UCSD-AML1 (cell line): ENCODE data around the gene APBB2.

Experiments
- DNase-seq: peaks from one replicate; lab custom pipeline; 2025; ENCODE audit not compliant: unreplicated experiment; lab: John Stamatoyannopoulos, UW

Gene APBB2

DNA sequence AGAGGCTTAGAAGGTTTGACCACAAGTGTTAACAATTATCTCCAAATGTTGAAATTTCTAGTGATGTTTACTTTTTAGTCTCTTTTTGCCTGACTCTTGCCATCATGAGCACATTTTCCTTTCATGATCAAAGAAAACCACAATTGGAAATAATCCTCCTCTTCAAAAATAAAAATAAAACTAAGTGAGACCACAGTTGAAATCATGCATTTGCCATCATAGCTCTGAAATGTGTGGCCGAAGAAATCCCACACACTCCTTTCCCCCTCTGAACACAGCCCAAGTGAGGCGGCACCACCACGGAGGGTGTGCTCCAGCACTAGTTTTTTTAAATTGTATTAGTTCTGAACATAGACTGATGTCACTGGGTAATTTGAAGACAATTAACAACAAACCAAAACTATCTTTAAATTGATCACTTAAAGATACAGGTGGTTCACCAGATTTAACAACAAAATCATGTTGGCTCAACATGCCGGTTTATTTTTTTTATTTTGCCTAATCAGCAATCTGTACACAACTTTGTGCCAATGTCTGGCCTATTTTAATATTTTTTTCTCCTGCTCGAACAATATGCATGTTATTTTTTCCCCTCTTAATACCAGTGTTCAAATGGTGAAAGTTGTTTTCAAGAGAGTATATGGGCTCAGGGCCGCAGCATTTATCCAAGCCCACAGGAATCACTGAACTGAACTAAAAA lies 17.6 kb downstream of the APBB2 start:
- no peak for DNase-seq

DNA sequence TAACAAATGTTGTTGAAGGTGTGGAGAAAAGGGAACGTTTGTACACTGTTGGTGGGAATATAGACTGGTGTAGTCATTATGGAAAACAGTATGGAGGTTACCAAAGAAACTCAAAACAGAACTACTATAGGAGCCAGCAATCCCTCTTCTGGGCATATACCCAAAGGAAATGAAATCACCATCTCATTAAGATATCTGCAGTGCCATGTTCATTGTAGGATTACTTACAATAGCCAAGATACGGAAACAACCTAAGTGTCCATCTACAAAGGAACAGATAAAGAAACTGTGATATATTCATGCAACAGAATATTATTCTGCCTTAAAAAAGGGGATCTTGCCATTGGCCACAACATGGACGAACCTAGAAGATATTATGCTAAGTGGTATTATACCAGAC lies 22.2 kb downstream of the APBB2 start:
- no peak for DNase-seq

DNA sequence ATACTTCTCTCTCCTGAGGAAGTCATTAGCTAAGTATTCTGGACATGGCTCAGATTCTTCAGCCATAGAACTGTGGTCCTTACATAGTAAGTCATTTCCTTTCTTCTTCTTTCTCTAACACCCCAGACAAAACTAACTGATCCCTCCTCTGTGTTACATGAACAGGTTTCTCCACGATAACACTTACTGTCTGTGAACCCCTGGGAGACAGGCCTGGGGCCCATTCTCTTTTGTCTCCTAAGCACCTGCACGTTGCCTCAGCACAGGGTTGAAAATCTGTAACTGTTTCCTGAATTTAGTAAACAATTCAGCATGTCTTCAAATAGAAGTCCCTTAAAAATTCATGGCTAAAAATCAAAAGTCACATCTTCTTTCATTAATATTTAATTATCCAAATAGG lies 24.7 kb downstream of the APBB2 start:
- no peak for DNase-seq

DNA sequence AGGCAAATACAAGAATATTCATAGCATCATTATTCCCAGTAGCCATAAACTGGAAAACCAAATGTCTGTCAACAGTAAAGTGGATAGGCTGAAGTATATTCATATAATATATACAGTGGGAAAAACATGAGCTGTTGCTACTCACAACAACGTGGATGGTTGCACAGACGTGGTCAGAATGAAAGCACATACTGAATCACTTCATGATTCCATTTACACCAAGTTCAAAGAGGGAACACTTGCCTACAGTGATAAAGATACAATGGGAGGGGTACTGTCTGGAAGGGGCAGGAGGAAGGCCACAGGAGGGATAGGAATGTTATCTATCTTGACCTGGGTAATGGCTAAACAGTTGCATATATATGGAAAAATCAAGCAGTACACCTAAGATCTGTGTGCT lies 25.3 kb downstream of the APBB2 start:
- no peak for DNase-seq

DNA sequence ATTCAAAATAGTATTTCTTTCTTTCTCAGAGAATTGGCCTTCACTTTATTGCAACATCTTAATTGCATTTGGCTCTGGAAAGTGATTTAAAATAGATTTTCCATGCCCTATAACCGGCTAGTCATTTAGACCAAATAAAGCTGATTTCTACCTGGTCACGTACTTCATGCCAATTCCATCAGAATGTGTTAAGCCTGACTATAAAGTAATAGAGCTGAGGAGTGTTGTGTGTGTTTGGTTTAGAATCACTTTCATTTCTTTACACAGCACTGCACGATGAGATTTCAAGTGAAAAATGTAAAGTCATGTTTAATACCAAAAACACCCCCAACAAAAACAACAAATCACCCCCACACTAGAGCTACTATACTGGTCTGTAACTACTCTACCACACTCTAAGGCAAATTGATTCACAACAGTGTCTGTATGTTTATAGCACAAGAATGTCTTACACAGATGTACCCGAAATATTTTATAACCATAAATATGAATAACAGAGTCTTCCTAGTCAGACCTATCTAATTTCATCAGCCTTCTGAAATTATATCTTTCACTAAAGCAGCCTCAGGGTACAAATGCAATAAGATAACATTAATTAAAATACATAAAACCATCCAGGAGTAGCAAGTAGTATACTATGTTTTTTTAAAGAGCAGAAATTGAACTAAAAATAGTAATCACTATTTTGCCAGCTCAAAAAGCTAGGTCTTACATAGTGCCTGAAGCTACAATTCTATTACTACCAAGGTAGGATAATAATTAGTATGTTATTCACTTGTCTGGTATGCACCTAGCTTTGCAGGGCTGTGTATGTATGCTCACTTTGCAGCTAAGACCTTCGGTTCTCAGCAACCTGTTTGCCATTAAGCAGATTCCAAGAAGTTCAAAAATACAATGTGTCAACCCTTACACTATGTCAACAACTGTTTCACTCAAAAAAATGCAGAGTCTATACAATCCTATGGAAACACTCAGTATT lies 28.4 kb downstream of the APBB2 start:
- no peak for DNase-seq

DNA sequence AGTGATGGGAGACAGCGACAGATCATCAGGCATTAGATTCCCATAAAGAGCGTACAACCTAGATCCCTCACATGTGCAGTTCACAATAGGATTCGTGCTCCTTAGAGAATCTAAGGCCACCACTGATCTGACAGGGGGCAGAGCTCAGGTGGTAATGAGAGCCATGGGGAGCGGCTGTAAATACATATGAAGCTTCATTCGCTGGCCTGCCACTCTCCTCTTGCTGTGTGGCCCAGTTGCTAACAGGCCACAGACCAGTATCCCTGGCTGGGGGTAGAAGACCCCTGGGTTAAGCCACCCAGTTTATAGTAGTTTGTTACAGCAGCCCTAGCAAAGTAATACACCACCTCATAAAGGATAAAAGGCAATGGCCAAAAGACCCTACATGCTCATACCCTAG lies 30.3 kb downstream of the APBB2 start:
- DNase-seq: no peak

DNA sequence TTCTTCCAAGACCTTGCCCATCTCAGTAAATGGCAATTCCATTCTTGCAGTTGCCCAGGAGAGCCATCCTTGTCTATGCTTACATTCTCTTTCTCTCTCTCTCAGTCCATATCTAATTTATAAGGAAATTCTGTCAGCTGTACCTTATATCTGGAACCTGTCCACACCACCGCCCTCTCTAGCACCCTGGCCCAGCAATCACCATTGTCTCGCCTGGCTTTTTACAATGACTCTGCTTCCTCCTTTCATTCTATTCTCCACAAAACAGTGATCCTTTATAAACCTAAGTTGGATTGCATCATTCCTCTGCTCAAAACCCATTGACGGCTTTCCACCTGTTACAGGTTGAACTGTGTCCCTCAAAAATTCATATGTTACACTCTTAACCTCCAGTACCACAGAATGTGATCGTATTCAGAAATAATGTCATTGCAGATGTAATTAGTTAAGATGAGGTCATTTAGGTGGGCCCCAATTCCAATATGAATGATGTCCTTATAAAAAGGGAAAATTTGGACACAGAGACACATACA lies 31.3 kb downstream of the APBB2 start:
- no peak for DNase-seq

DNA sequence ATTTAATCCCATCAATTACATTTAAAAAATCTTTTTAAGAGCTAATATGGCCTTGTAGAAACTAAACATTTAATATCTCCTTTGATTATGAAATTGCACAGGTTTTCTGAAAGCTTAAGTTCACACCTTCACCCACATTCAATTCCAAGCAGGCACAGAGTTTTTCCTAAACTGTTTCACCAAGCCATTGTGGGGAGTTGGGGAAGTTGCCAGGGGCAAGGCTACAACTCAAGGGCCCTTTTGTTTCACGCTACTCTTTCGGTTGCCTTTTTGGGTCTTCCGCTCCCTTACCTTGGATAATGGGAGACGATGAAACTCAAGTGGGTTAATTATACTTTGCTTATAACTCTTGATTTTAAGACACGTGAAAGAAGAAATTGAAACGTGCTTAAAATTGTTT lies 33.3 kb downstream of the APBB2 start:
- no peak for DNase-seq

DNA sequence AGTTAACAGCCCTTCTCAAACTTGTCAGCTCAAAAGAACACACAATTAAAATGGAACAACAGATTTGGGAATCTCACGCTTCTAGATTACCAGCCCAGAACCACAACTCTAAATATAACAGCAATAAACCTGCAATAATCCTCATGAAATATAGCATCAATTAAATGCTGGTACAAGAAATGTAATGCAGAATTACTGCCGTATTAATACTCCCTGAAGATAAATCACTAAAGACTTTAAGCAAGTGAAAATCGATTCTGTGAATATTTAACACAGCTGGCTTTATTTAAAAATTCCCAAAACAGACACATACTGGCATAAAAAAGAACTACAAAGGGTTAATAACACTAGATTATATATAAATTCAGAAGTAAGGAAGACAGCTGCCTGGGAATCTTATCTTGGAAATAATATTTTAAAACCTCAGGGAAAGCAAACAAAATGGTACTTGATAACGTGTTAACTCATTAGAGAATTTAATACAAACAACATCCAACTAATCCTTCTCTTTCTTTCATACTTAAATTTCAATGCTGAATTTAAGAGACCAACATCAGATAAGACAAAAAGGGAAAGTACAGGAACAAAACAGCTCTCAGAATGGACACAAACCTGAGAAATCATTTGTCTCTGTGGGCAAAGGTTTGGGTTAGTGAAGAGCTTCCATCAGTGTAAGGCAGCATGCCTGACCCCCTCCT lies 34.7 kb downstream of the APBB2 start:
- no peak for DNase-seq

DNA sequence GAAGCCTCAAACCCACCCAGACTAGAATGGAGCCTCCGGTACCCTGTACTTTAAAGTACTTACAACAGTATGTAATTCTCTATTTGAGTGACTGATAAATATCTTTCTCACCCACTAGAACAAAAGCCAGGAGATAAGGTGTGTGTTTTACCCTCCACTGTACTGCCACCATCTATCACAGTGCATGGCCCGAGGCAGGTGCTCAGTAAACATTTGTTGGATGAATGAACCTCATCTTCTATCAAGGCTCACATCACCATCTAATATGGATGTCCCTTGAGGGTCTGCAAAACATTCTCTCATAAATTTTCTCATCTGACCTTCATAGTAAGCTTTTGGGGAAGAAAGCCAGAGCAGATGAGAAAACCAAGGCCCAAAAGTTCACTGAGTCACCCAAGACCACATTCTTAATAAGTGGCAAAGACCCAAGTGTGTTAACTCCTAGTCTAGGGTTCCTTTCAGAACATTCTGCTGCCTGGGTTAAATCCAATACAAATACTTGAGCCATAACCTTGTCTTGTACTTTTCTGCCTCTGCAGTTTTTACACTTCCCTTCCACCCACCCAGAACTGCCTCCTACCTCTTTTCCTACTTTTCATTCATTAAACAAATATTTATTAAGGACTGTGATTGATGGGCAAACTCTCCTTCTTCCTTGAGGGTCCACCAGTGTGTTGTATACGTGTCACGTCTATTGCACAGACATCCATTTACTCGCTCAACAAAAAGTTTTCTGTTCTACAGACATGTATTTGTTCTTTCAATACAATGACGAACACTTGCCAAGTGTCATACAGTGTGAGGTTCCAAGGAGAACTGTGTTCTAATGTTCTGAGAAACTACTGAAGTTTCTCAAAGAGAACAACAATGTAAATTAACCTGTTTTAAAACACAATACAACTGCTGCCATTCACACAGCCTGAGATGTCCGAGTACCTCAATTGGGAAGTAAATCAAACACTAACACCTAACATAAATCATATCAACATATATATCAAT lies 35.7 kb downstream of the APBB2 start:
- DNase-seq: no peak

DNA sequence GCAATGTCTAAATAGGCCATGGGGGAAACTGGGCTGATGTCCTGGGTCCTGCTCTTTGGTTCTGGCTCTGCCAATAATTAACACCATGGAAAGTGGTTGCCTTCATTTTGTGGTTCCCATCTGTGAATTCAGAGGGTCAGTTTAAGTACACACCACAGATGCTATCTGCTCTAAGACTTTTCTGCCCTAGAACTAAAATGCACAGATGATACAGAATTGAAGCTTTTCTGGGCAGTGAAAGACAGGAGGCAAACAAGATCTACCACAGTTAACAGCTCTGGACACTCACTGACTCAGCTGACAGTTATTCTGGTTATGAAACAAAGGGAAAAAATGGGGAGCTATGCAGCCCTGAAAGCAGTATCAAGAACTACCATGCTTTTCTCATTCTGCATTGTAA lies 37.3 kb downstream of the APBB2 start:
- DNase-seq: no peak

DNA sequence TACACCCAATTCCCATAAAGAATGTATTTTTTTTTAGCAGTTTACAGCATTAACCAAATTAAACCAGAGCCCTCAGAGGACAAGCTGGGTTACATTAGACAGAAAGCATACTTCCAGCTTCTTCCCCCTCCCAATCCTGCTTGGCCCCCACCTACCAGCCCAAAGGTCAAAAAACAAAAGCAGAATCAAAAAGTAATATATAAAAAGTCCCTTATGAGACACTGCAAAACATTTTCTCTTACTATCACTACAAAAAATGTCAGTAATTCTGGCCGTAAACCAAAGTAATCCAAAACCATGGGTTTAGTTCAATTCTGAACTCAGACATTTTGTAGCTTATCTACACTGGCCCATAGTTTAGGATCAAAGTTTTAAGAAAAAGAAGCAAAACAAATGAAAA lies 38.0 kb downstream of the APBB2 start:
- DNase-seq: no peak

DNA sequence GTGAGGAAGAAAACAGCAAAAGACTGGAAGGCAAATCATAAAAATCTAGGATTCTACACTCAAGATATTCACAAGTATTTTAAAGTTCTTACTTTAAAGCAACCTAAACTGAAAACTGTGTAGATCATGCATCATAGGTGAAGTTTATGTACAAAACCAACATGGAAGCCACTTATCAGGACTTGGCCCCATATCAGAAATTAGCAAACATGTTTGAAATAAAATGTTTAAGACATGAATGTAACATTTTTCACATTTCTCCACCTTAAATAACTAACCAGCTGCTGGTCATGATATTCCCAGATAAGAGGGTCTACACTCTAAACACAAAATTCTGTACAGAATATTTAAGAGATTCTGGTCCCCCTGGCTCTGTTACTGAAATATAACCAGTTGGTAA lies 38.5 kb downstream of the APBB2 start:
- no peak for DNase-seq

DNA sequence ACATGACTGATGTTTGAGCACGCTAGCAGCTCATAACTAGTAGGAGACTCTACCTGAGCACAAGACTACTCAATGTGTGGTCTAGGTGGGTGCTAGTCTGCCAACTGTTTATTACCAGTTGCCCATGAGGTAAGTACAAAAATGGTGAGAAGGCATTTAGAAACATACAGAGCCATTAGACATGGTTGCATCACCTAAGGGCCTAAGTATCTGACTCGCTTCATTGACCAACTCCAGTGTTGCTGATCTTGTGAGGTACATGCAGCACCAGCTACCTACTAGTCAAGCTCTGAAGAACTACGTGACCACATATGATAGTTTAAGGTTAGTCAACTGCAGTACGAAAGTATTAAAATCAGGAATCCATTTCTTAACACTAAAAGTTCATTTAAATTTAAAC lies 39.9 kb downstream of the APBB2 start:
- DNase-seq: no peak

DNA sequence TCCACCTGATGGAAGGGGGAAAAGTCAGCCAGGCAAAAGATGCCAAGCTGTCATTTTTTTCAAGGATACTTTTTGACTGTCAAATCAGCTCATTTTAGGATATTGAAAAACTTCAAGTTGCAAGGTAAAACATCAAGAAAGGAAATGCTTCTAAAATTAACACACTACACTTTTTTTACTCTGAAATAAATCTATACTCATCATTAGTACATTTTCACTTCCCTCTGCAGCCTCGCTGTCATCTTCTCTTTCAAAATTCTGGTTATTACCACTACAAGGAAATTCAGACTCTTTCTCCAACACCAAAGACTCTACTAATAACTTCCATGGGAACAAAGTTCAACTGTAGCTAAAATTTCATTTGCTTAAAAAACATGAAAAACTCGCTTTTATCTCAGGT lies 41.6 kb downstream of the APBB2 start:
- no peak for DNase-seq

DNA sequence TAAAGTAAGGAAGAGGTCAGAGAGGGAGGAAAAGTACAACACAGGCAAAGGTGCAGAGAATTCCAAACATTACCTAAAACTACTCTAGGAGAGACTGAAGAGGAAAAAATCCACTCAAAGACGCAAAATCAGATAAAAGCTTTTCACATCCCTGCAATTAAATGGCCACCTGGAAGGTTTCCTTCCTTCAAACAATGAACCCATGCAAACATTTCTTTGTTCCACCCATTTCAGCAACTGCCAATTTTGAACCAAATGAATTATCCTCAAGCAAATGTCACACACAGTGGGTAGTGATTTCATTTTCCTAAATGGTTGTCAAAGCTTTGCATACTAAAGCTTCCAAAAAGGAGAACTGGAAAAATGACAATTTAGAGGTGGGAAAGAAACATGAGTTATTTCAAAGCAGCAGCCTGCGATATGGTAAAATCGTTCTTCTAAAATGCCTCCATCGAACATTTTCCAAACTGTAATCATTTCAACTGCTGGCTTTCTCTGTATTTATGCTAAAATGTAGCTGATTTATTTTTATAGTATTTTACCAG lies 45.0 kb downstream of the APBB2 start:
- DNase-seq: no peak

DNA sequence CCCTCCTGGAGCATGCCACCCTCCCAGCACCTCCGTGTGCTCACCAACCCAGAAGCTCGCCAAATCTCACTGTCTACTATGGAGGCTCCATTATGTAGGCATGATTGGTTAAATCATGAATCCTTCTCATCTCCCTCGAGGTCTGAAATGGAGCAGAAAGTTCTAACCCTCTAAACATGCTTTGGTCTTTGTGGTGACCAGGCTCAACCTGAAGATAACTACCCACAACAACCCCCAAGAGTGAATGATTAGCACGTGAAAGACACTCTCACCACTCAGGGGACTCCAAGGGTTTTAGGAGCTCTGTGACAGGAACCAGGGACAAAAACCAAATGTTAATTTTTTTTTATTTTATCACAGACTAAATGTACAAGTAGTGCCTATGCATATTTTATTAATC lies 47.2 kb downstream of the APBB2 start:
- no peak for DNase-seq

DNA sequence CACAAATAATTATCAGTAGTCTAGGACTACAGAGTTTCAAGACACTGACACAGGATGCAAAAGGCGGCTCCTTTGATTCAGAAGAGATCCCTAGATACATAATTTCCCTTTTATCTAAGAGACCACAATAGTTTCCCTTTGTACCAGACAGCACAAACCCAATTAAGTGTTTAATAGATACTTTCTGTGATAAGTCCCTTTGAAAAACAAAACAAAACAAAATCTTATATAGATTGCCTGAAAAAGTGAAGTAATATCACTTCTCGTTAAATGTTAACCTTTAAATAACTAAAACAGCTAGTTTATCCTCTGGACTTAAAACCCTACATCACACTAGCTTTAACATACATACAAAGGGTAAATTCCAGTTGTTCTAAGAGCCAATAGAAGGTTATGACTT lies 49.9 kb downstream of the APBB2 start:
- DNase-seq: no peak

DNA sequence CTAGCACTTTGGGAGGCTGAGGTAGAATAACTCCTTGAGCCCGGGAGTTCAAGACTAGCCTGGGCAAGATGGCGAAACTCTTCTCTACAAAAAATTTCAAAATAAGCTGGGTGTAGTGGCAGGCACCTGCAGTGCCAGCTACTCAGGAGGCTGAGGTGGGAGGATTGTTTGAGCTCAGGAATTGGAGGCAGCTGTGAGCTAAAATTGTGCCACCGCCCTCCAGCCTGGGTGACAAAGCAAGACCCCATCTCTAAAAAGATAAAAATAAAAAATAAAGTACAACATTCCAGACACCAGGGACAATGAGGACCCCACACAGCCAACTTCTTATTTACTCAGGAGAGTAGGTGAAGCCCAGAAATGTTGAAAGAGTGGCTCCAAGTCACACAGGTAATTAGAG lies 53.0 kb downstream of the APBB2 start:
- DNase-seq: no peak

DNA sequence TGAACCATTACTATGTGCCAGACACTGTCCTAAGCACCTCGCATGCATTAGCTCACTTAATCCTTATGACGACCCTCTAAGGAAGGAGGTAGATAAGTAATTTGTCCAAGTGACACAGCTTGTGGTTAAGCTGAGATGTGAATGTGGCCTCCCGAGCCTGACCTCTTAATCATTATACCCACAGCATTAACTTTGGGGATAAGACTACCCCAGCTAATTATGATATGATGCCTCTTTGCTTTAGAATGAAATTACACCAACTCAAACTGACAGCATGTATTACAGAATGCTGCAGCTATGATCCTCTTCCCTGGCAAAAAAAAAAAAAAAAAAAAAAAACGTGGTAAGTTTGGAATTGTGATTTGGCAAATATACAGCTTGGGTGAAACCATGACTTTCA lies 53.5 kb downstream of the APBB2 start:
- no peak for DNase-seq
